ENCODE data around the gene MTFMT. TPM values are rescaled to one million over a fixed set of nuclear protein-coding genes. Genes with fewer than 3 reads are reported as not detected.
"Not testable (repeated sequence)": the region's sequence is repeated elsewhere in the genome, so short reads cannot be mapped to it uniquely, and the experiment has no call there.

Gene MTFMT
- total RNA-seq, 1 experiment from 2014 or later = 24.4 TPM

GRCh38 chr15:65040461-65040860, 11.0 kb upstream of the MTFMT start:
- no peak for DNase-seq (ENCODE audit: extremely low read depth, low read depth)

GRCh38 chr15:65038836-65039235, 9.4 kb upstream of the MTFMT start:
- DNase-seq (ENCODE audit: extremely low read depth, low read depth) = no peak

- no peak for DNase-seq (ENCODE audit: extremely low read depth, low read depth)
Measured at GRCh38 chr15:65038428-65038827, 9.0 kb upstream of the MTFMT start.

- DNase-seq (ENCODE audit: extremely low read depth, low read depth) = no peak
Measured at GRCh38 chr15:65037309-65037708, 7.9 kb upstream of the MTFMT start.

- no peak for DNase-seq (ENCODE audit: extremely low read depth, low read depth)
Measured at GRCh38 chr15:65034719-65035118, 5.3 kb upstream of the MTFMT start.

GRCh38 chr15:65033659-65034269, 4.3 kb upstream of the MTFMT start:
- peak; percentile 38 for DNase-seq (ENCODE audit: extremely low read depth, low read depth)

GRCh38 chr15:65032801-65033537, 3.5 kb upstream of the MTFMT start:
- peak; percentile 83 for DNase-seq (ENCODE audit: extremely low read depth, low read depth)

- DNase-seq (ENCODE audit: extremely low read depth, low read depth) = no peak
Measured at GRCh38 chr15:65029736-65030208, 333 bp upstream of the MTFMT start.

GRCh38 chr15:65028338-65028737, 1.1 kb downstream of the MTFMT start:
- DNase-seq (ENCODE audit: extremely low read depth, low read depth) = no peak

GRCh38 chr15:65027593-65027992, 1.8 kb downstream of the MTFMT start:
- DNase-seq (ENCODE audit: extremely low read depth, low read depth) = no peak

- DNase-seq (ENCODE audit: extremely low read depth, low read depth) = no peak
Measured at GRCh38 chr15:65026756-65027155, 2.7 kb downstream of the MTFMT start.

GRCh38 chr15:65021488-65021887, 8.0 kb downstream of the MTFMT start:
- DNase-seq (ENCODE audit: extremely low read depth, low read depth) = no peak

- no peak for DNase-seq (ENCODE audit: extremely low read depth, low read depth)
Measured at GRCh38 chr15:65020419-65020818, 9.0 kb downstream of the MTFMT start.

GRCh38 chr15:65011198-65011597, 18.2 kb downstream of the MTFMT start:
- DNase-seq (ENCODE audit: extremely low read depth, low read depth) = not testable (repeated sequence)

- no peak for DNase-seq (ENCODE audit: extremely low read depth, low read depth)
Measured at GRCh38 chr15:65008983-65009382, 20.5 kb downstream of the MTFMT start.

- DNase-seq (ENCODE audit: extremely low read depth, low read depth) = no peak
Measured at GRCh38 chr15:65006876-65007275, 22.6 kb downstream of the MTFMT start.

GRCh38 chr15:65004993-65005392, 24.4 kb downstream of the MTFMT start:
- DNase-seq (ENCODE audit: extremely low read depth, low read depth) = no peak

GRCh38 chr15:64997745-64998375, 31.6 kb downstream of the MTFMT start:
- no peak for DNase-seq (ENCODE audit: extremely low read depth, low read depth)

- DNase-seq (ENCODE audit: extremely low read depth, low read depth) = no peak
Measured at GRCh38 chr15:64997066-64997465, 32.4 kb downstream of the MTFMT start.

GRCh38 chr15:64993290-64993689, 36.1 kb downstream of the MTFMT start:
- DNase-seq (ENCODE audit: extremely low read depth, low read depth) = no peak

- no peak for DNase-seq (ENCODE audit: extremely low read depth, low read depth)
Measured at GRCh38 chr15:64991536-64992135, 37.8 kb downstream of the MTFMT start.

- DNase-seq (ENCODE audit: extremely low read depth, low read depth) = no peak
Measured at GRCh38 chr15:64990168-64990470, 39.3 kb downstream of the MTFMT start.

Data from NCI-H460 (cell line).